Measurements from ENCODE around the gene MLH3.

GRCh38 chr14:74979442-74980397 is 71.5 kb downstream of the MLH3 start:
- TF ChIP-seq CTCF (IDR thresholded peaks at IDR 0.05) (no peak), POLR2A (IDR thresholded peaks at IDR 0.05) (no peak), EP300 (IDR thresholded peaks at IDR 0.05) (no peak)

Measured in ovary (tissue), 3 donors.